ENCODE results near the gene OPRM1.

OPRM1 gene

GRCh38 chr6:154223296-154223695, 184.3 kb downstream of the OPRM1 start:
- DNase-seq (ENCODE audit: low read depth): no peak

DNA sequence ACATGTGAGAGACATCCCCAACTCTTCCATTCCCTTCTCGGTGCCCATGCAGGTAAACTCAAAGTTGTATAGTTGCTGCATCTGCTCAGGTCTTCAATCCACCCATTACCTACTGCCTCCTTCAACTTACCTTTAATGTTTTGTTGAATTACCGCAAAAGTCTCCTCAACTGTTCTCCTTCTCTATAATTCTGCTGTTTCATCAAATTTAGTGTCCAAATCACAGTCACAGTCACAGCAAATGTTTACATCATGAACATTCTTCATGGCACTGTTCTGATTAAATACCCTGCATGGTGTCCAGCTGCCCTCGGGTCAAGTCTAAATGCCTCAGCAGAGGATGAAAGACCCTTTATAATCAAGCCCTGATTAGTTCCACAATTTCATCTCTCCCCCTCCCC, 187.4 kb downstream of the OPRM1 start:
- no peak for TF ChIP-seq CTCF (IDR thresholded peaks at IDR 0.05; ENCODE audit: insufficient read depth, low read depth, low read length, missing control alignments)
- H3K4me3 ChIP-seq (ENCODE audit: low read depth, low read length): no peak overlapping the region
- no peak for DNase-seq (ENCODE audit: low read depth)

More at GRCh38 chr6:154223296-154223695, 184.3 kb downstream of the OPRM1 start:
- no peak for TF ChIP-seq CTCF (IDR thresholded peaks at IDR 0.05; ENCODE audit: insufficient read depth, low read depth, low read length, missing control alignments)
- no peak overlapping the region for H3K4me3 ChIP-seq (ENCODE audit: low read depth, low read length)

DNA sequence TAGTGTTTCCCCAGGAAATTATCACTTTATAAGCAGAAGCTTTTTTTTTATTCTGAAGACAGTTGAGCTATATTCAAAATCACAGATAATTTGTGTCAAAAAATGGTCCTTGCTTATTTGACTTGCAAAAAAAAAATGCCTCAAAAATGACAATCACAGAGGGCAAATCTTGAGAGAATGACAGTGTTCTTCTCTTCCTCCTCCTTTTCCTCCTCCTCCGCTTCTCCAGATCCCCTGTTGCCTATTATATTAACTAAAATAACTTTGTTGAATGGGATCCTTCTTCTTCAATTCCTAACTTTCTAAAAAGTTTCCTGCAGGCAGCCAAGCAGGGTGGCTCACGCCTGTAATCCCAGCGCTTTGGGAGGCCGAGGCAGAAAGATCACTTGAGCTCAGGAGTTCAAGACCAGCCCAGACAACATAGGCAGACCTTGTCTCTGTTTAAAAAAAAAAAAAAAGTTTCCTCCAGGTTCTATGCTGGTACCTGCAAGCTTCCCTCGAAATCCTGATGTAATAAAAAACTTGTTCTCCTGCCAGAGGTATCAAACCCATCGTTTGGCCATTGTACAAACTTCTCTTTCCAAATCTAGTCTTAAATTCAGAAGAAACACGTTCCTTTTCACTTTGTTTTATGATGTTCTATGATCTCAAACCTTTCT, 189.0 kb downstream of the OPRM1 start:
- TF ChIP-seq CTCF (IDR thresholded peaks at IDR 0.05; ENCODE audit: insufficient read depth, low read depth, low read length, missing control alignments): no peak
- DNase-seq (ENCODE audit: low read depth): no peak
- no peak overlapping the region for H3K4me3 ChIP-seq (ENCODE audit: low read depth, low read length)

- no peak for TF ChIP-seq CTCF (IDR thresholded peaks at IDR 0.05; ENCODE audit: insufficient read depth, low read depth, low read length, missing control alignments)
- DNase-seq (ENCODE audit: low read depth): no peak
- no peak overlapping the region for H3K4me3 ChIP-seq (ENCODE audit: low read depth, low read length)
These were observed 189.5 kb downstream of the OPRM1 start for GRCh38 chr6:154228521-154228905.

- TF ChIP-seq CTCF (IDR thresholded peaks at IDR 0.05; ENCODE audit: insufficient read depth, low read depth, low read length, missing control alignments): no peak
- H3K4me3 ChIP-seq (ENCODE audit: low read depth, low read length): peak overlapping the region; percentile 34
- DNase-seq (ENCODE audit: low read depth): peak; percentile 74
These were observed 190.7 kb downstream of the OPRM1 start for GRCh38 chr6:154229786-154230185.

DNA sequence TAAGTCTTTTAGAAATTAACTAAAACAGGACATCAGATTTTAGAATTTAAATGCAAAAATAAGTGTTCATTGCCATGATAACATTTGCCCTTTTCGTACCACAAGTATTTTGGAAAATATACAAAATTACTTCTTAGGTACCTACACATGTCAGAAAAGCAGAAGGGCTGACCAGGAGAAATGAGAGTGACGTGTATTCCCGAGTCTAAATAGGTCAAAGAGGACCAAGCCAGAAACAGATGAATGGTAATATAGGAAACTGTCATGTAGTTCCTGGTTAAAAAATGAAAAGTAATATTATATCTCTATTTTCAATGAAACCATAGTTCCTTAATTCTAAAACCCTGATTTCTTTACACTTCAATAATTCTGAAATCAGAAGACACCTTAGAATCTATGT, 191.4 kb downstream of the OPRM1 start:
- no peak for TF ChIP-seq CTCF (IDR thresholded peaks at IDR 0.05; ENCODE audit: insufficient read depth, low read depth, low read length, missing control alignments)
- DNase-seq (ENCODE audit: low read depth): no peak

More for the DNA sequence above, 191.4 kb downstream of the OPRM1 start:
- H3K4me3 ChIP-seq (ENCODE audit: low read depth, low read length): 0 out of 2 replicates have a peak overlapping the region, but pooled peaks have one; percentile 34
